NCI-H1436 (cell line): ENCODE results near the gene HAGH.
A peak's percentile ranks its signal among the peaks of the same experiment; 100 is the strongest.
"Not testable (repeated sequence)": the region's sequence is repeated elsewhere in the genome, so short reads cannot be mapped to it uniquely, and the experiment has no call there.

ENCODE experiments used
- DNase-seq: peaks from one replicate; lab custom pipeline; 2025; lab: John Stamatoyannopoulos, UW

The HAGH gene

GRCh38 chr16:1826691-1827573 is at the start of gene HAGH, which contains the start of gene FAHD1:
Gene HAGH, minus strand, starts transcription at chr16:1826825. Its CDS starts 38 bp downstream, at chr16:1826787.
Gene FAHD1, plus strand, starts transcription at chr16:1827206. Its CDS starts 33 bp downstream, at chr16:1827239.
- peak; percentile 78 for DNase-seq

- DNase-seq, result not testable (repeated sequence)
Observed at GRCh38 chr16:1876066-1876465, 49.4 kb upstream of the HAGH start.

DNA sequence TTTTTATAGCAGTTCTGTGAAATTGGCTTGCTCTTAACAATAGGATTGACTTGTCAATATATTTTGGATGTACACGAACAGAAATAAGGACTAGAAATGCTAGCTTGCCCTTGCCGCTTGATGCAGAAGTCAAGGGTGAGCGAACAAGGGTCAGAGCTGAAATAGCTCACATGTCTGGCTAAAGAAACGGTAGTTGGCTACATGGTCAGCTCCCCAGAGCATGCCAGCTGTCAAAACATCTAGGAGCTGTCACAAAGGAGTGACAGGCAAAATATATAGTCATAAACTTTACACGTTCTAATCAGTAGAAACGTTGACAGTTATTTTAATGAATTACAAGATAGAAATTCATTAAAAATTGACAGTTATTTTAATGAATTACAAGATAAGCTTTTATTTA is 48.2 kb upstream of the HAGH start:
- DNase-seq, result no peak

DNA sequence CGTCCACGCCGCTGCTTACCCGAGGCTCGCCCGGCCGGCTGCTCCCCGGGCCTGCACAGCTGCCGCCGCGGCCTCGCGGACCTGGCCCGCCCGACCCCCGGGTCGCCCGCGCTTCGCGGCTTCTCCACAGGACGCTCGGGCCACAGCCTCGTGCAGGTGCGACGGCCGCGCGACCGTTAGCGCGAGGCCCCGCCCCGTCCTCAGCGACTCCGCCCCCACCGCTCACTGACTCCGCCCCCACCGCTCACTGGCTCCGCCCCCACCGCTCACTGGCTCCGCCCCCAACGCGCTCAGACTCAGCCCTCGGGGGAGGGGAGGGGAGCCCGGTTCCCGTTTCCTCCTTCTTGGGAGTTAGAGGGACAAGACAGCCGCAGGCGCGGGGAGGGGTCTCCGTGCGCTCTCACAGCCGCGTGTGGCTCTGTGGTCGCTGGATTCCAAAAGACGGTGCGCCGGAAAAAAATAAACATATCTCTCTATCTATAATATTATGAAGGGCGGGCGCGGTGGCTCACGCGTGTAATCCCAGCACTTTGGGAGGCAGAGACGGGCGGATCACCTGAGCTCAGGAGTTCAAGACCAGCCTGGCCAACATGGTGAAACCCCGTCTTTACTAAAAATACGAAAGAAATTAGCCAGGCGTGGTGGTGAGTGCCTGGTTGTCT is 45.5 kb upstream of the HAGH start, which contains the start of gene MEIOB:
Gene MEIOB, minus strand, starts transcription at position 191 of the 662 bp plus-strand sequence. CDS start 3,989 bp downstream, outside the sequence.
- DNase-seq, result no peak

DNA sequence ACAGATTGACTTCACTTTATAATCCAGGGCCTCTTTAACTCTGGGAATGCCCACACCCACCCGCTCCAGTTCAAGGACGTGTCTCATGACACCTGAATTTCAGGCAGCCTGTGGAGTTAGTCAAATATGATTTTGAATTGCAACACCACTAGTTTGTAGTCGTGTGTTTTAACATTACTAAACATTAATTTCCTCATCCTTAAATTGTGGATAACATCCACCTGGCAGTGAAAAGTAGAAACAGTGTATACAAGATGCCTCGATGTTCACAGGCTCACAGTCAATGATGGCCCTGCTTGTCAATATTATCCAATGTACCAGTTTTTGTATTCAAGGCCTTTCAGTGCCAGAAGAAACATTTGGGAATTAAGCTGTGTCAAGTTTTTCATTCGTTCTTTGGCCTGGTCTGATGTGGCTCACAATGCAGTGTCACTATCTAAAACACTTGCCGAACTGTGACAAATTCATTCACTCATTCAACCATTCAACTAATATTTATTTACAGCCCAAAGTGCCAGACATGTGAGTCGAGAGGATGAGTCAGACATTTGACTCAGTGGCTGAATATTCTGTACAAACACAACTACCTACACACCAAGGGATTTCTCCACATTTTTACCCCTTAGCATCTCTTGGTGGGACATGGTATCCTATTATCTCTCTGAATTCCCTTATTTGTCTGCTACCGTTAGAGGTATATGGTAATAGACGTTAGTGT is 43.9 kb upstream of the HAGH start:
- no peak for DNase-seq

- no peak for DNase-seq
Observed at GRCh38 chr16:1865902-1866690, 39.5 kb upstream of the HAGH start.

- DNase-seq, result peak; percentile 50
Observed at GRCh38 chr16:1863681-1864460, 37.2 kb upstream of the HAGH start.

GRCh38 chr16:1862394-1862793 is 35.8 kb upstream of the HAGH start:
- no peak for DNase-seq

DNA sequence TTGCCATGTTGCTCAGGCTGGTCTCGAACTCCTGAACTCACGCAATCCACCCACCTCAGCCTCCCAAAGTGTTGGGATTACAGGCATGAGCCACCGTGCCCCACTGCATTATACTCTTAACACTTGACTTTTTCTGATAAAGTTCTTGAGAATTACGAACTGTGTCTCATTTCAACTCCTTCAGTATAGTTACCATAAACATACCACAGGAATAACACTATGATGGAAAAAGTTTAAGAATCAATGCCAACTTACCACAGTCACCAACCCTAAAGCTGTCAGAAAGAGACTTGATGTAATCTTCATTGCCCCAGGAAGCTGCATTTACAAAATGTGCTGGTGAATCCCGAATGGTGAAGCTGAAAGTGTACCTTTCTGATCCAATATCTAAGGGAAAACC is 35.1 kb upstream of the HAGH start:
- no peak for DNase-seq

GRCh38 chr16:1859650-1860049 is 33.0 kb upstream of the HAGH start:
- no peak for DNase-seq

DNA sequence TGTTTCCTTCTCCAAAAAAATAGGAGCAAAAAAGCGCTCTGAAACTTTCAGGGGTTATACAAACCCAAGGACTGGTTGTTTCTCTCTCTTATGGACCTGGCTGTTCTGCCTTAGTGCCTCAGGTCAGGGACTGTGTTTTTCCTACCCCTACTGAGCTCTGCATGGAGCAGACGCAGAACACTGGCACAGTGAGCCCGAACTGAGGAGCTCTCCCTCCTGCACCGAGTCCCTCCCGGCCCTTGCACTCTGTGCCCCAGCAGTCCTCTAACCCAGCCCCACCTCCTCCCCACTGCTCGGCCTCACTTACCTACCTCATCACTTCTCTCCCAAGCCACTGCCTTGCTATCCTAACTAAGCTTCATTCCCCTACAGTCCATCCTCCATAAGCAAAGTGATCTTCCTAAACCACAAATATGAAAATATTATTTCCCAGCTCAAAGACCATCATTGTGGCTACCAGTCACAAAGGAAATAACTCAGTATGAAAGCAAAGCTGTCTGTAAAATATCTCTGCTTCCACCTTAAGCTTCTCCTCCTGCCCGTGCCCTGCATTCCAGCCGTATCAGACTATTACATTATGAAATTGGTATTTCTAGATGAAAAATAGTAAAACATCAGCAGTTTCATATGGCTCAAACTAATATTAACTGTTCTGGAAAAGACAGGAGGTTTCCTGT is 31.7 kb upstream of the HAGH start:
- no peak for DNase-seq

DNA sequence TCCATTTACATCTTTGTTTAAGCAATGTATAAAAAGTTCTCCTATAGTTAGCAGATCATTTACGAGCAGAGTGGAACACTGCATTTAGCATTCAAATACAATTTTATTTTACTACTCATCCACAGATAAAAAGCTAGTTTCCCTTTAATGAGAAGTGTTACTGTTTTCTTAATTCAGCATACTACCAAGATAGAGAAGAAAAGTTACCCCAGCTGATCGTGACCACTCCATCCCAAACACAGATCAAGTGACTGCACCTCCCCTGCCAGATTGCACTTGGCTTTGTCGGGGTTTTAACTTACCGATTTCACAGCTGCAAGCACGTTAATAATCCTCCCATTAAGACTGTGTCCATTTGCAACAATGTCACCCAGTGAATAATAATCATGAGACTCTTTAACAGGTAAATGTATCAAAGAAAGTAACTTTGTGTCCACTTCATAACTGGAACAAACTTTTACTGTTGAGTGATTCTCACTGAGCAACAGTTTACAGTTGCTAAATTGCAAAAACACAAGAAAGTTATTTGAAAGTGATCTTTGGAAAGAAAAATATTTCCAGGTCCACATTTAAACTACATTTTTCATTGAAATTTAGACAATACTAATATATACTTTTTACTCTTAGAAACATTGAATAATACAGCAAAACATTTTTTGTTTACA is 30.9 kb upstream of the HAGH start:
- DNase-seq, result no peak

- DNase-seq, result no peak
Observed at GRCh38 chr16:1851793-1852192, 25.2 kb upstream of the HAGH start.

GRCh38 chr16:1850981-1851380 is 24.4 kb upstream of the HAGH start:
- no peak for DNase-seq

GRCh38 chr16:1846416-1846815 is 19.8 kb upstream of the HAGH start:
- DNase-seq, result no peak

DNA sequence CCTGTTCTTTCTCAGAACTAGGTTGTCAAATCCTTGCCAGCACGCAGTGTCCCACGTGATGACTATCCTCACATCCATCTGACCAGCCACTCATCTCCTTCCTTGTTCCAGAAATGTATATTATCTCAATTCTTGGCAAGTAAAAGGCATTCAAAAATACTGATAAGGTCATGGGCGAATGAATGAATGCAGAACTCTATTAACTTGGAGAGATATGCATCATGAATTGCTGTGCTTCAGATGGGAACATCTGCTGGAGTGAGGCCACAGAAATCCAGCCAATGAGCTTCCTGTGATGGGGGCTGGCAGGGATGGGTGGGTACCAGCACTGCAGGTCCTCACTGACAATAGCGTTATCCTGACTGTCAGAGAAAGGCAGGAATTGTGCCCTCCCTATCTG is 19.4 kb upstream of the HAGH start:
- DNase-seq, result no peak

DNA sequence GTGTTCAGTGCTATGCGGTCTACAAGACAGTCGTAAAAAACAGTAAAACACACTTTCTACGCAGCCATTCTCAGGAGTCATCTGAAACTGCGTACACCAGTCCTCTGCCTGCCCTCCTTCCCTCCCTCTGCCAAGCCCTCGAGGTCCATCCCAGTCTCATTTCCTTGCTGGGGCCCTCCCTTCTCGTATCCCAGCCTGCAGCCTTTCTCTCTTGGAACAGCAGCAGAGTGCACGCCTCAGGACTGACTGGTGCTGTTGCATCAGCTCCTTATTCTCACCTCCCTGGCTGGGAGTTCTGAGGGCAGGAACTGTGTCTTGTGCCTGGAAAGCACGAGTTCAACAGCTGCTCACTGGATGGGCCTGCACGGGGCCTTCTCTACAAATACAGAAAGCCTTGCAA is 12.9 kb upstream of the HAGH start:
- no peak for DNase-seq

DNA sequence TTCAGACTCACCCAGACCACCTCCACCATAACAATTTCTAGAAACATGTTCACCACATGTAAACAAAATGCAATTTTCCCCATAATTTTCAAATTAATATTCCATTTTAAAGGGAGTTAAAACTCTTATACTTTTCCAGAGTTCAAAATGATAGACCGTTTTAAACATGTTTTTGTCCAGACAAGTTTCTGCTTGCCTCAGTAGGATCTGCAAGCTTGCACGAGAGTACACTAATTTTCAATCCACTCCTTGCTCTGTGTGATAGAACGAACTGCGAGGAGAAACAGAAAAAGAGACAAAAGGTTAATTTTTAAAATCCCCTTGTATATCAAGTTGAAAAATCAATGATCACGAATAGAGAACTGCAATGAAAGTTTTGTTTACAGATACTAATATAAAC is 7.5 kb upstream of the HAGH start:
- no peak for DNase-seq

GRCh38 chr16:1832838-1833454 is 6.3 kb upstream of the HAGH start:
- no peak for DNase-seq
